Natural killer cell treated with Interleukin-12 subunit alpha and Interleukin-12 subunit beta and Interleukin-15 and Interleukin-18, amount 100 ng/mL, for 72 hours (primary cell): ENCODE results near the gene HOXC9. TPM values are rescaled to one million over a fixed set of nuclear protein-coding genes. Genes with fewer than 3 reads are reported as not detected.

Experiments used
- ATAC-seq, 2 donors: fragments of 150-1000 bp; cut with Tn5 transposase in 1 of 2; sonication (Bioruptor Pico), chemical (Tn5 transposase) in 1 of 2; 2 replicates each; pipeline ENCODE4 v1.10.0; 2021
- DNase-seq: peaks from one replicate; pipeline ENCODE4 v3.0.0; 2022; ENCODE audit warnings: low spot score
- H3K27ac Mint-ChIP-seq, 2 donors: 1 replicate in 1 of 2; 2 replicates in 1 of 2; pipeline ENCODE4 v1.8.0; 2022; ENCODE audit warnings: mixed read lengths in 2 of 2, mild to moderate bottlenecking in 1 of 2, moderate library complexity in 1 of 2
- H3K27me3 Mint-ChIP-seq, 2 donors: 1 replicate in 1 of 2; 2 replicates in 1 of 2; pipeline ENCODE4 v1.8.0; 2022; ENCODE audit warnings: mixed read lengths in 2 of 2
- H3K36me3 Mint-ChIP-seq: one replicate; pipeline ENCODE4 v1.8.0; 2022; ENCODE audit warnings: mixed read lengths
- H3K4me1 Mint-ChIP-seq, 2 donors: 1 replicate in 1 of 2; 2 replicates in 1 of 2; pipeline ENCODE4 v1.8.0; 2022; ENCODE audit warnings: low read depth in 2 of 2, mixed read lengths in 2 of 2, mild to moderate bottlenecking in 1 of 2
- H3K4me3 Mint-ChIP-seq: one replicate; pipeline ENCODE4 v1.8.0; 2022; ENCODE audit warnings: mixed read lengths
- H3K9me3 Mint-ChIP-seq: 2 replicates; pipeline ENCODE4 v1.8.0; 2022; ENCODE audit warnings: mixed read lengths
- total RNA-seq, 2 donors: library from RNA; stranded (reverse); gene quantifications; one replicate each; pipeline ENCODE4 v1.2.3, GENCODE V29; 2022

HOXC9 gene
- total RNA-seq, result not detected

GRCh38 chr12:54000116-54001114 is at the start of gene HOXC9:
Gene HOXC9 (plus strand): TSS chr12:54000161. CDS start chr12:54000189, 28 bp downstream.
- Mint-ChIP-seq H3K27ac (no peak within 1 kb of the TSS), H3K36me3 (no peaks in the 10 kb centered on the region), H3K4me3 (peak within 1 kb of the TSS; percentile 25), H3K4me1 (peaks cover 15 to 30% of the 10 kb centered on the region in 2 donors), H3K9me3 (no peaks in the 10 kb centered on the region), H3K27me3 (peaks cover 70 to 71% of the 10 kb centered on the region in 2 donors)
- DNase-seq, result no peak
- ATAC-seq, result no peak

GRCh38 chr12:53950437-53950773 is 49.6 kb upstream of the HOXC9 start:
- ATAC-seq, result no peak
- Mint-ChIP-seq H3K36me3 (peaks cover 5% of the 10 kb centered on the region), H3K4me1 (peaks cover 9 to 12% of the 10 kb centered on the region in 2 donors), H3K27ac (no peak overlapping the region), H3K9me3 (no peaks in the 10 kb centered on the region), H3K4me3 (no peak overlapping the region), H3K27me3 (peaks cover 57 to 62% of the 10 kb centered on the region in 2 donors)
- no peak for DNase-seq

GRCh38 chr12:53950789-53951576 is 49.0 kb upstream of the HOXC9 start:
- Mint-ChIP-seq H3K27ac (no peak overlapping the region), H3K4me1 (peaks cover 10 to 16% of the 10 kb centered on the region in 2 donors), H3K36me3 (peaks cover 5% of the 10 kb centered on the region), H3K4me3 (no peak overlapping the region), H3K27me3 (peaks cover 56 to 62% of the 10 kb centered on the region in 2 donors), H3K9me3 (no peaks in the 10 kb centered on the region)
- DNase-seq (no peak), ATAC-seq (no peak)

GRCh38 chr12:53951577-53952334 is 48.2 kb upstream of the HOXC9 start:
- ATAC-seq (no peak), DNase-seq (no peak)
- peaks cover 5% of the 10 kb centered on the region for H3K36me3 Mint-ChIP-seq
- H3K4me3 Mint-ChIP-seq, result no peak overlapping the region
- H3K9me3 Mint-ChIP-seq, result no peaks in the 10 kb centered on the region
- peaks cover 53 to 62% of the 10 kb centered on the region in 2 donors for H3K27me3 Mint-ChIP-seq
- peaks cover 16 to 21% of the 10 kb centered on the region in 2 donors for H3K4me1 Mint-ChIP-seq
- no peak overlapping the region for H3K27ac Mint-ChIP-seq

- no peak for DNase-seq
- H3K4me3 Mint-ChIP-seq, result no peak overlapping the region
- peaks cover 53 to 63% of the 10 kb centered on the region in 2 donors for H3K27me3 Mint-ChIP-seq
- H3K36me3 Mint-ChIP-seq, result peaks cover 5% of the 10 kb centered on the region
- H3K27ac Mint-ChIP-seq, result no peak overlapping the region
- peaks cover 18 to 23% of the 10 kb centered on the region in 2 donors for H3K4me1 Mint-ChIP-seq
- no peaks in the 10 kb centered on the region for H3K9me3 Mint-ChIP-seq
- no peak for ATAC-seq
These were observed 47.6 kb upstream of the HOXC9 start for GRCh38 chr12:53952335-53952694.

- H3K27me3 Mint-ChIP-seq, result peaks cover 55 to 64% of the 10 kb centered on the region in 2 donors
- peaks cover 18 to 23% of the 10 kb centered on the region in 2 donors for H3K4me1 Mint-ChIP-seq
- ATAC-seq (no peak), DNase-seq (no peak)
- H3K36me3 Mint-ChIP-seq, result peaks cover 5% of the 10 kb centered on the region
- H3K27ac Mint-ChIP-seq, result peak overlapping the region; percentile 40 to 41
- H3K4me3 Mint-ChIP-seq, result peak overlapping the region; percentile 32
- no peaks in the 10 kb centered on the region for H3K9me3 Mint-ChIP-seq
These were observed 46.9 kb upstream of the HOXC9 start for GRCh38 chr12:53952871-53953734.

GRCh38 chr12:53953831-53954693 is 45.9 kb upstream of the HOXC9 start:
- DNase-seq (no peak), ATAC-seq (no peak)
- Mint-ChIP-seq H3K9me3 (no peaks in the 10 kb centered on the region), H3K27me3 (peaks cover 54 to 64% of the 10 kb centered on the region in 2 donors), H3K36me3 (peaks cover 5% of the 10 kb centered on the region), H3K27ac (peak overlapping the region; percentile 40 to 41), H3K4me3 (no peak overlapping the region), H3K4me1 (peaks cover 18 to 23% of the 10 kb centered on the region in 2 donors)

GRCh38 chr12:53954694-53955035 is 45.3 kb upstream of the HOXC9 start, which contains the start of gene HOXC12:
Gene HOXC12 (plus strand): TSS chr12:53954903. CDS start chr12:53954930, 27 bp downstream.
- H3K4me1 Mint-ChIP-seq, result peaks cover 18 to 23% of the 10 kb centered on the region in 2 donors
- H3K27ac Mint-ChIP-seq, result peak within 1 kb of the TSS; percentile 40 to 41
- ATAC-seq (no peak), DNase-seq (no peak)
- H3K36me3 Mint-ChIP-seq, result peaks cover 5% of the 10 kb centered on the region
- H3K9me3 Mint-ChIP-seq, result no peaks in the 10 kb centered on the region
- H3K27me3 Mint-ChIP-seq, result peaks cover 56 to 68% of the 10 kb centered on the region in 2 donors
- no peak within 1 kb of the TSS for H3K4me3 Mint-ChIP-seq

- H3K27me3 Mint-ChIP-seq, result peaks cover 59 to 74% of the 10 kb centered on the region in 2 donors
- no peak overlapping the region for H3K27ac Mint-ChIP-seq
- H3K4me1 Mint-ChIP-seq, result peaks cover 24 to 28% of the 10 kb centered on the region in 2 donors
- H3K4me3 Mint-ChIP-seq, result no peak overlapping the region
- H3K9me3 Mint-ChIP-seq, result no peaks in the 10 kb centered on the region
- H3K36me3 Mint-ChIP-seq, result peaks cover 5% of the 10 kb centered on the region
- ATAC-seq (no peak), DNase-seq (no peak)
These were observed 44.8 kb upstream of the HOXC9 start for GRCh38 chr12:53955036-53955775.

GRCh38 chr12:53955776-53956250 is 44.1 kb upstream of the HOXC9 start:
- Mint-ChIP-seq H3K9me3 (no peaks in the 10 kb centered on the region), H3K36me3 (peaks cover 5% of the 10 kb centered on the region), H3K4me1 (peaks cover 26 to 32% of the 10 kb centered on the region in 2 donors), H3K27ac (no peak overlapping the region), H3K4me3 (no peak overlapping the region), H3K27me3 (peaks cover 60 to 79% of the 10 kb centered on the region in 2 donors)
- no peak for DNase-seq
- no peak for ATAC-seq

- no peak for ATAC-seq
- H3K4me3 Mint-ChIP-seq, result no peak overlapping the region
- H3K4me1 Mint-ChIP-seq, result peaks cover 26 to 32% of the 10 kb centered on the region in 2 donors
- peaks cover 5% of the 10 kb centered on the region for H3K36me3 Mint-ChIP-seq
- no peak for DNase-seq
- H3K9me3 Mint-ChIP-seq, result no peaks in the 10 kb centered on the region
- no peak overlapping the region for H3K27ac Mint-ChIP-seq
- peaks cover 56 to 75% of the 10 kb centered on the region in 2 donors for H3K27me3 Mint-ChIP-seq
These were observed 43.6 kb upstream of the HOXC9 start for GRCh38 chr12:53956251-53956887.
